K562 (cell line): ENCODE measurements around the gene ARHGEF17. TPM values are rescaled to one million over a fixed set of nuclear protein-coding genes. Genes with fewer than 3 reads are reported as not detected.

Source experiments
- CBFA2T3 ChIP-seq: fragments of 450-650 bp; IDR thresholded peaks from 2 replicates; pipeline ENCODE4 v1.6.1; 2017
- CHAMP1 ChIP-seq: fragments of 450-650 bp; IDR thresholded peaks from 2 replicates; pipeline ENCODE4 v1.6.1; 2016; ENCODE audit warnings: mild to moderate bottlenecking
- CXXC5 ChIP-seq: fragments of 250-450 bp; sonication (Bioruptor Pico); IDR thresholded peaks from 2 replicates; pipeline ENCODE4 v1.8.0; 2022; ENCODE audit warnings: inconsistent platforms, mild to moderate bottlenecking, moderate library complexity
- DEAF1 ChIP-seq: fragments of 450-650 bp; formaldehyde crosslinking; IDR thresholded peaks from 2 replicates; pipeline ENCODE4 v1.4.0; 2020; ENCODE audit warnings: mild to moderate bottlenecking, moderate library complexity
- GABPB2 ChIP-seq: fragments of 250-450 bp; sonication (Bioruptor Pico); conservative IDR thresholded peaks from 2 replicates; pipeline ENCODE4 v1.5.1; 2021; ENCODE audit warnings: mild to moderate bottlenecking
- HBP1 ChIP-seq: fragments of 450-650 bp; formaldehyde crosslinking; IDR thresholded peaks from 2 replicates; pipeline ENCODE4 v1.4.0; 2022; ENCODE audit warnings: missing genetic modification characterization
- NFE2 ChIP-seq: IDR thresholded peaks from 2 replicates; pipeline ENCODE4 v1.6.1; 2014; ENCODE audit warnings: antibody characterized with exemption, low read depth
- NFYB ChIP-seq: IDR thresholded peaks from 2 replicates; pipeline ENCODE4 v1.6.1; 2011; ENCODE audit warnings: mild to moderate bottlenecking, moderate library complexity; ENCODE audit not compliant: insufficient read length; ENCODE audit errors: extremely low read depth
- PHF20 ChIP-seq: fragments of 450-650 bp; IDR thresholded peaks from 2 replicates; pipeline ENCODE4 v1.6.1; 2018; ENCODE audit not compliant: partially characterized antibody
- RB1 ChIP-seq: fragments of 450-650 bp; IDR thresholded peaks from 2 replicates; pipeline ENCODE4 v1.6.1; 2017; ENCODE audit warnings: low read depth, mild to moderate bottlenecking
- RBM14 ChIP-seq: fragments of 200-400 bp; formaldehyde crosslinking; IDR thresholded peaks from 2 replicates; pipeline ENCODE4 v1.6.1; 2018; ENCODE audit warnings: low read depth, mild to moderate bottlenecking, low read length, moderate library complexity, borderline replicate concordance; ENCODE audit not compliant: insufficient read depth
- SMAD3 ChIP-seq: fragments of 450-650 bp; formaldehyde crosslinking; conservative IDR thresholded peaks from 2 replicates; pipeline ENCODE4 v1.4.0; 2020; ENCODE audit warnings: mild to moderate bottlenecking
- TAF1 ChIP-seq: IDR thresholded peaks from 2 replicates; pipeline ENCODE4 v1.6.1; 2011; ENCODE audit warnings: mild to moderate bottlenecking, low read length, moderate library complexity; ENCODE audit not compliant: insufficient read depth, control insufficient read depth, severe bottlenecking; ENCODE audit errors: extremely low read depth
- ZC3H8 ChIP-seq: fragments of 450-650 bp; IDR thresholded peaks from 2 replicates; pipeline ENCODE4 v1.6.1; 2017
- ZNF224 ChIP-seq: sonication (generic); formaldehyde crosslinking; IDR thresholded peaks from 2 replicates; pipeline ENCODE4 v1.8.0; 2022; ENCODE audit warnings: mild to moderate bottlenecking, missing genetic modification reagents
- ZNF232 ChIP-seq: sonication (generic); formaldehyde crosslinking; IDR thresholded peaks from 2 replicates; pipeline ENCODE4 v1.8.0; 2022; ENCODE audit warnings: mild to moderate bottlenecking, missing genetic modification reagents
- ZZZ3 ChIP-seq: fragments of 450-650 bp; IDR thresholded peaks from 2 replicates; pipeline ENCODE4 v1.6.1; 2016; ENCODE audit warnings: antibody characterized with exemption, mild to moderate bottlenecking, moderate library complexity
- polyA plus RNA-seq, 8 experiments: library from polyadenylated mRNA; depleted of rRNA in 4 of 8; stranded (reverse) in 5 of 8; unstranded in 3 of 8; fragments of >200 nt; fragmentation: Nextera tagmentation in 2 of 8; fragmentation: Illumina TruSeq in 1 of 8; extraction: Ambion mirVana in 2 of 8; extraction: Trizol in 1 of 8; gene quantifications; 2 replicates each; pipeline versions ENCODE4 v1.2.1 to v1.2.3, GENCODE V29; 2011 to 2014; ENCODE audit warnings: inconsistent platforms in 1 of 8, missing spikeins in 1 of 8
- total RNA-seq, 7 experiments: library from RNA; depleted of rRNA in 6 of 7; stranded (reverse); fragments of >200 nt in 6 of 7; fragmentation: Illumina TruSeq in 2 of 7; extraction: Trizol in 2 of 7; gene quantifications; 2 replicates each; pipeline versions ENCODE4 v1.2.1 to v1.2.3, GENCODE V29; 2011 to 2021; ENCODE audit warnings: low replicate concordance in 1 of 7
- TF ChIP-seq, protein P1 (sequence below), 2 experiments: fragments of 450-650 bp; IDR thresholded peaks; 2 replicates each; pipeline ENCODE4 v1.6.1; 2018; ENCODE audit warnings: mild to moderate bottlenecking in 2 of 2, low read depth in 1 of 2; ENCODE audit not compliant: partially characterized antibody in 2 of 2

The ARHGEF17 gene
- total and polyA plus RNA-seq, 9 of the 15 experiments (the other 6 are each of a cell fraction or from before 2014, with no cell fraction given) = 0.04 to 0.68 (median 0.10) TPM; not detected in 2

DNA sequence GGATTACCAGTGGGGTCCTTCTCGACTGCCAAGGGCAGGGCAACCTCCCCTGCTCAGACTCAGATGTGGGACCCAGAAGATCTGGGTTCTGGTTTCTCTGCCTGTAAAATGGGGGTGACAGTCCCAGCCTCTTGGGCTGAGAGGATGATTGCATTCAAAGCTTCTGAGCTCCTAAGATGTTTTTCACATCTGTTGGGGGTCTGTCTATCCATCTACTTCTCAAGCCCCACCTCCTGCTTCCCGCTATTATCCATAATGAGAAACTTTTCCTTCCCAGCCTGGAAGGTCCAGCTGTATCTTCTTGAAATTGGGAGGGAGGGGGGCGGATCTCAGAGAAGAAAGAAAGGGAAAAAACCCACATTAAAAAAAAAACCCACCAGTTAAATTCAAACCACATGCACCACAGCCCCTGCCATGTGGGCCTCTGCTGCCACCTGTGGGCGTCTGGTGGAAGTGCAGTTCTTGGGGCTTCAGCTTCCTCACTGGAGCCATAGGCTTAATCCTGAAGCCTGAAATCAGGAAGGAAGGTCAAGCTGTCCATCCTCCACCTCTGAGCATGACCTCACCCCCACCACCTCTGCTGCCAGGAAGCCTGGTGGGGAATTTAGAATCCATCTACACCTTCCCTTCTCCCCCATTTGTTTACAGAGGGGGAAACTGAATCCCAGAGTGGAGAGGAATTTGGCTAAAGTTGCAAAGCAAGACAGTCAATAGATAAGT is 27.3 kb downstream of the ARHGEF17 start (continued):
- TF ChIP-seq CHAMP1 (no peak), RB1 (peak; percentile 39; the same call in 1 of the 2 replicates), RBM14 (no peak), ZZZ3 (no peak), CBFA2T3 (no peak), DEAF1 (CRISPR knock-in tag) (peak; percentile 64), TAF1 (no peak), NFE2 (no peak), ZNF224 (CRISPR knock-in tag) (no peak), PHF20 (no peak), SMAD3 (no peak), GABPB2 (no peak), NFYB (no peak), ZC3H8 (no peak), HBP1 (CRISPR knock-in tag) (no peak), CXXC5 (CRISPR knock-in tag) (no peak), ZNF232 (CRISPR knock-in tag) (no peak)
- TF ChIP-seq, protein P1, sequence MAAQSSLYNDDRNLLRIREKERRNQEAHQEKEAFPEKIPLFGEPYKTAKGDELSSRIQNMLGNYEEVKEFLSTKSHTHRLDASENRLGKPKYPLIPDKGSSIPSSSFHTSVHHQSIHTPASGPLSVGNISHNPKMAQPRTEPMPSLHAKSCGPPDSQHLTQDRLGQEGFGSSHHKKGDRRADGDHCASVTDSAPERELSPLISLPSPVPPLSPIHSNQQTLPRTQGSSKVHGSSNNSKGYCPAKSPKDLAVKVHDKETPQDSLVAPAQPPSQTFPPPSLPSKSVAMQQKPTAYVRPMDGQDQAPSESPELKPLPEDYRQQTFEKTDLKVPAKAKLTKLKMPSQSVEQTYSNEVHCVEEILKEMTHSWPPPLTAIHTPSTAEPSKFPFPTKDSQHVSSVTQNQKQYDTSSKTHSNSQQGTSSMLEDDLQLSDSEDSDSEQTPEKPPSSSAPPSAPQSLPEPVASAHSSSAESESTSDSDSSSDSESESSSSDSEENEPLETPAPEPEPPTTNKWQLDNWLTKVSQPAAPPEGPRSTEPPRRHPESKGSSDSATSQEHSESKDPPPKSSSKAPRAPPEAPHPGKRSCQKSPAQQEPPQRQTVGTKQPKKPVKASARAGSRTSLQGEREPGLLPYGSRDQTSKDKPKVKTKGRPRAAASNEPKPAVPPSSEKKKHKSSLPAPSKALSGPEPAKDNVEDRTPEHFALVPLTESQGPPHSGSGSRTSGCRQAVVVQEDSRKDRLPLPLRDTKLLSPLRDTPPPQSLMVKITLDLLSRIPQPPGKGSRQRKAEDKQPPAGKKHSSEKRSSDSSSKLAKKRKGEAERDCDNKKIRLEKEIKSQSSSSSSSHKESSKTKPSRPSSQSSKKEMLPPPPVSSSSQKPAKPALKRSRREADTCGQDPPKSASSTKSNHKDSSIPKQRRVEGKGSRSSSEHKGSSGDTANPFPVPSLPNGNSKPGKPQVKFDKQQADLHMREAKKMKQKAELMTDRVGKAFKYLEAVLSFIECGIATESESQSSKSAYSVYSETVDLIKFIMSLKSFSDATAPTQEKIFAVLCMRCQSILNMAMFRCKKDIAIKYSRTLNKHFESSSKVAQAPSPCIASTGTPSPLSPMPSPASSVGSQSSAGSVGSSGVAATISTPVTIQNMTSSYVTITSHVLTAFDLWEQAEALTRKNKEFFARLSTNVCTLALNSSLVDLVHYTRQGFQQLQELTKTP (IDR thresholded peaks at IDR 0.05; ENCODE audit: low read depth in 1 of 2, partially characterized antibody in 2 of 2) = no peak
